ENCODE data around the gene BRWD1. TPM values are rescaled to one million over a fixed set of nuclear protein-coding genes. Genes with fewer than 3 reads are reported as not detected.
A peak's percentile ranks its signal among the peaks of the same experiment; 100 is the strongest.
"Not testable (repeated sequence)": the region's sequence is repeated elsewhere in the genome, so short reads cannot be mapped to it uniquely, and the experiment has no call there.

Gene BRWD1
- total and polyA plus RNA-seq, 7 experiments from 2014 or later = 27.4 to 108 (median 77.9) TPM

- H3K27me3 Mint-ChIP-seq = no peaks in the 10 kb centered on the region
- peak overlapping the region in 6 of 9 donors; percentile 4 to 57 (median 34) for H3K27ac Mint-ChIP-seq
- Histone ChIP-seq H3K27ac (ENCODE audit: low read depth, low read length) (no peak overlapping the region), H3K4me3 (ENCODE audit: low read length) (no peak overlapping the region), H3K4me1 (ENCODE audit: control insufficient read depth in 2 of 2, insufficient read depth in 2 of 2, low read length in 2 of 2) (no peaks in the 10 kb centered on the region), H3K36me3 (ENCODE audit: control insufficient read depth in 2 of 3, insufficient read depth in 3 of 3, low read length in 3 of 3) (peaks cover 14 to 59% (median 20%) of the 10 kb centered on the region in 3 experiments), H3K9me3 (ENCODE audit: control insufficient read depth in 2 of 3, low read length in 3 of 3) (no peaks in the 10 kb centered on the region), H3K27me3 (ENCODE audit: control insufficient read depth in 2 of 2, insufficient read depth in 2 of 2, low read length in 2 of 2) (no peaks in the 10 kb centered on the region)
- peaks cover 15 to 67% (median 31%) of the 10 kb centered on the region in 5 donors for H3K36me3 Mint-ChIP-seq
- ATAC-seq (no peak), DNase-seq (no peak)
- POLR2A ChIA-PET = no interaction called here
- H3K4me3 Mint-ChIP-seq = no peak overlapping the region
- H3K4me1 Mint-ChIP-seq = peaks cover 11 to 46% (median 34%) of the 10 kb centered on the region in 7 donors
- intact Hi-C loops (cut with micrococcal nuclease) = loop anchor here in 1 of 2 donors (5.0 kb wide), 1 partner anchor 34 kb away; no protein-coding TSS in a partner anchor
- no peaks in the 10 kb centered on the region for H3K9me3 Mint-ChIP-seq
- CTCF ChIA-PET = no interaction called here
Observed at GRCh38 chr21:39238275-39238674, 75.2 kb downstream of the BRWD1 start.

- Mint-ChIP-seq H3K27me3 (no peaks in the 10 kb centered on the region), H3K4me3 (no peak overlapping the region), H3K36me3 (peaks cover 18 to 63% (median 26%) of the 10 kb centered on the region in 5 donors), H3K4me1 (peaks cover 2 to 23% (median 13%) of the 10 kb centered on the region in 7 donors), H3K9me3 (no peaks in the 10 kb centered on the region), H3K27ac (peak overlapping the region in 2 of 9 donors; percentile 6 to 30)
- Histone ChIP-seq H3K4me3 (ENCODE audit: low read length) (no peak overlapping the region), H3K27ac (ENCODE audit: low read depth, low read length) (no peak overlapping the region), H3K27me3 (ENCODE audit: control insufficient read depth in 2 of 2, insufficient read depth in 2 of 2, low read length in 2 of 2) (no peaks in the 10 kb centered on the region), H3K4me1 (ENCODE audit: control insufficient read depth in 2 of 2, insufficient read depth in 2 of 2, low read length in 2 of 2) (no peaks in the 10 kb centered on the region), H3K36me3 (ENCODE audit: control insufficient read depth in 2 of 3, insufficient read depth in 3 of 3, low read length in 3 of 3) (peaks cover 14 to 90% (median 21%) of the 10 kb centered on the region in 3 experiments), H3K9me3 (ENCODE audit: control insufficient read depth in 2 of 3, low read length in 3 of 3) (no peaks in the 10 kb centered on the region)
- POLR2A ChIA-PET = interaction anchor here (1.0 kb wide), 1 partner anchor 21 kb away, joined by 3 read pairs; no protein-coding TSS in a partner anchor
- DNase-seq (no peak), ATAC-seq (no peak)
- intact Hi-C loops (cut with micrococcal nuclease) = no loop called here
- CTCF ChIA-PET = no interaction called here
Observed at GRCh38 chr21:39232861-39233291, 80.6 kb downstream of the BRWD1 start.

- peaks cover 12 to 67% (median 16%) of the 10 kb centered on the region in 5 donors for H3K36me3 Mint-ChIP-seq
- Histone ChIP-seq H3K9me3 (ENCODE audit: control insufficient read depth in 2 of 3, low read length in 3 of 3) (no peaks in the 10 kb centered on the region), H3K36me3 (ENCODE audit: control insufficient read depth in 2 of 3, insufficient read depth in 3 of 3, low read length in 3 of 3) (peaks cover 0 to 51% (median 3%) of the 10 kb centered on the region in 3 experiments), H3K27me3 (ENCODE audit: control insufficient read depth in 2 of 2, insufficient read depth in 2 of 2, low read length in 2 of 2) (no peaks in the 10 kb centered on the region), H3K4me3 (ENCODE audit: low read length) (no peak overlapping the region), H3K27ac (ENCODE audit: low read depth, low read length) (no peak overlapping the region), H3K4me1 (ENCODE audit: control insufficient read depth in 2 of 2, insufficient read depth in 2 of 2, low read length in 2 of 2) (no peaks in the 10 kb centered on the region)
- ChIA-PET CTCF (no interaction called here), POLR2A (no interaction called here)
- H3K27ac Mint-ChIP-seq = peak overlapping the region in 3 of 9 donors; percentile 5 to 18 (median 12)
- DNase-seq (no peak), ATAC-seq (no peak)
- H3K27me3 Mint-ChIP-seq = no peaks in the 10 kb centered on the region
- intact Hi-C loops (cut with micrococcal nuclease) = loop anchor here in 1 of 2 donors (5.0 kb wide), 1 partner anchor 43 kb away; the partner anchor contains the start of gene PSMG1
- H3K9me3 Mint-ChIP-seq = no peaks in the 10 kb centered on the region
- peaks cover 3 to 34% (median 12%) of the 10 kb centered on the region in 7 donors for H3K4me1 Mint-ChIP-seq
- no peak overlapping the region for H3K4me3 Mint-ChIP-seq
Observed at GRCh38 chr21:39224930-39225329, 88.5 kb downstream of the BRWD1 start.

- H3K4me1 ChIP-seq (ENCODE audit: control insufficient read depth in 2 of 2, insufficient read depth in 2 of 2, low read length in 2 of 2) = no peaks in the 10 kb centered on the region
- no peaks in the 10 kb centered on the region for H3K27me3 ChIP-seq (ENCODE audit: control insufficient read depth in 2 of 2, insufficient read depth in 2 of 2, low read length in 2 of 2)
- peaks cover 12 to 59% (median 21%) of the 10 kb centered on the region in 5 donors for H3K36me3 Mint-ChIP-seq
- H3K27ac Mint-ChIP-seq = peak overlapping the region in 3 of 9 donors; percentile 44 to 49 (median 49)
- intact Hi-C loops (cut with micrococcal nuclease) = loop anchor here (2.0 to 5.0 kb wide), 2 partner anchors 13 to 40 kb away; partner anchors contain the start of gene PSMG1 (in 1 of the 2)
- no peak overlapping the region for H3K4me3 Mint-ChIP-seq
- H3K36me3 ChIP-seq (ENCODE audit: control insufficient read depth in 2 of 3, insufficient read depth in 3 of 3, low read length in 3 of 3) = peaks cover 0 to 24% (median 3%) of the 10 kb centered on the region in 3 experiments
- H3K27me3 Mint-ChIP-seq = no peaks in the 10 kb centered on the region
- H3K4me3 ChIP-seq (ENCODE audit: low read length) = no peak overlapping the region
- ChIA-PET CTCF (interaction anchor here (0.7 kb wide), 1 partner anchor 1874 kb away, joined by 3 read pairs; no protein-coding TSS in a partner anchor), POLR2A (no interaction called here)
- ATAC-seq (no peak), DNase-seq (no peak)
- H3K4me1 Mint-ChIP-seq = peaks cover 3 to 39% (median 19%) of the 10 kb centered on the region in 7 donors
- no peaks in the 10 kb centered on the region for H3K9me3 Mint-ChIP-seq
- H3K27ac ChIP-seq (ENCODE audit: low read depth, low read length) = no peak overlapping the region
- no peaks in the 10 kb centered on the region for H3K9me3 ChIP-seq (ENCODE audit: control insufficient read depth in 2 of 3, low read length in 3 of 3)
Observed at GRCh38 chr21:39221997-39222486, 91.4 kb downstream of the BRWD1 start.

- Histone ChIP-seq H3K4me1 (ENCODE audit: control insufficient read depth in 2 of 2, insufficient read depth in 2 of 2, low read length in 2 of 2) (no peaks in the 10 kb centered on the region), H3K27me3 (ENCODE audit: control insufficient read depth in 2 of 2, insufficient read depth in 2 of 2, low read length in 2 of 2) (no peaks in the 10 kb centered on the region), H3K36me3 (ENCODE audit: control insufficient read depth in 2 of 3, insufficient read depth in 3 of 3, low read length in 3 of 3) (peaks cover 0 to 18% (median 3%) of the 10 kb centered on the region in 3 experiments), H3K9me3 (ENCODE audit: control insufficient read depth in 2 of 3, low read length in 3 of 3) (no peaks in the 10 kb centered on the region), H3K4me3 (ENCODE audit: low read length) (no peak overlapping the region), H3K27ac (ENCODE audit: low read depth, low read length) (no peak overlapping the region)
- DNase-seq = no peak
- Mint-ChIP-seq H3K36me3 (peaks cover 12 to 57% (median 19%) of the 10 kb centered on the region in 5 donors), H3K4me3 (no peak overlapping the region), H3K27ac (peak overlapping the region in 3 of 9 donors; percentile 25 to 62 (median 49)), H3K4me1 (peaks cover 3 to 35% (median 19%) of the 10 kb centered on the region in 7 donors), H3K27me3 (no peaks in the 10 kb centered on the region), H3K9me3 (no peaks in the 10 kb centered on the region)
- POLR2A ChIA-PET = no interaction called here
- CTCF ChIA-PET = interaction anchor here (0.6 to 0.7 kb wide), 2 partner anchors 1081 to 1873 kb away, joined by 3 to 5 read pairs; no protein-coding TSS in a partner anchor
- intact Hi-C loops (cut with micrococcal nuclease) = loop anchor here in 1 of 2 donors (5.0 kb wide), 1 partner anchor 39 kb away; the partner anchor contains the start of gene PSMG1
- no peak for ATAC-seq
Observed at GRCh38 chr21:39221282-39221996, 92.0 kb downstream of the BRWD1 start.

- peaks cover 0 to 15% (median 3%) of the 10 kb centered on the region in 3 experiments for H3K36me3 ChIP-seq (ENCODE audit: control insufficient read depth in 2 of 3, insufficient read depth in 3 of 3, low read length in 3 of 3)
- H3K4me3 ChIP-seq (ENCODE audit: low read length); ATAC-seq; H3K9me3 ChIP-seq (ENCODE audit: control insufficient read depth in 2 of 3, low read length in 3 of 3); H3K9me3 Mint-ChIP-seq; POLR2A ChIA-PET; H3K27me3 ChIP-seq (ENCODE audit: control insufficient read depth in 2 of 2, insufficient read depth in 2 of 2, low read length in 2 of 2); DNase-seq; H3K27ac ChIP-seq (ENCODE audit: low read depth, low read length); H3K27me3 Mint-ChIP-seq; H3K4me3 Mint-ChIP-seq; H3K27ac Mint-ChIP-seq; H3K4me1 ChIP-seq (ENCODE audit: control insufficient read depth in 2 of 2, insufficient read depth in 2 of 2, low read length in 2 of 2): not testable (repeated sequence)
- CTCF ChIA-PET = interaction anchor here (0.6 kb wide), 1 partner anchor 1080 kb away, joined by 5 read pairs; no protein-coding TSS in a partner anchor
- Mint-ChIP-seq H3K4me1 (peaks cover 3 to 35% (median 19%) of the 10 kb centered on the region in 7 donors), H3K36me3 (peaks cover 12 to 56% (median 19%) of the 10 kb centered on the region in 5 donors)
- intact Hi-C loops (cut with micrococcal nuclease) = loop anchor here in 1 of 2 donors (5.0 kb wide), 1 partner anchor 39 kb away; the partner anchor contains the start of gene PSMG1
Observed at GRCh38 chr21:39220875-39221274, 92.6 kb downstream of the BRWD1 start.
